Loucy (cell line): ENCODE data around the gene SLC16A7.

ENCODE experiments used
- H2AFZ ChIP-seq: fragments of 200-600 bp; sonication (generic); 2 replicates; pipeline ENCODE4 v1.6.0; 2016; ENCODE audit warnings: antibody characterized with exemption, mild to moderate bottlenecking, low read length, moderate library complexity
- H3F3A ChIP-seq: fragments of 200-600 bp; 2 replicates; pipeline ENCODE4 v1.6.0; 2016; ENCODE audit warnings: antibody characterized with exemption, low read depth, mild to moderate bottlenecking
- H3K27me3 ChIP-seq: fragments of 200-600 bp; sonication (generic); 2 replicates; pipeline ENCODE4 v1.6.1; 2014; ENCODE audit warnings: low read length, mild to moderate bottlenecking; ENCODE audit not compliant: insufficient read depth, poor library complexity, severe bottlenecking
- H3K36me3 ChIP-seq: fragments of 200-600 bp; sonication (generic); 2 replicates; pipeline ENCODE4 v1.6.1; 2016; ENCODE audit warnings: low read length; ENCODE audit not compliant: insufficient read depth
- H3K4me1 ChIP-seq: fragments of 200-600 bp; sonication (generic); 2 replicates; pipeline ENCODE4 v1.5.1; 2014; ENCODE audit warnings: low read length, mild to moderate bottlenecking; ENCODE audit not compliant: insufficient read depth, poor library complexity, severe bottlenecking
- H3K4me2 ChIP-seq: fragments of 200-600 bp; sonication (generic); 2 replicates; pipeline ENCODE4 v1.6.0; 2014; ENCODE audit warnings: antibody characterized with exemption, low read length, low read depth, mild to moderate bottlenecking; ENCODE audit not compliant: poor library complexity, severe bottlenecking
- H3K4me3 ChIP-seq: fragments of 200-600 bp; sonication (generic); 2 replicates; pipeline ENCODE4 v1.5.1; 2014; ENCODE audit warnings: low read length, mild to moderate bottlenecking, mixed read lengths; ENCODE audit not compliant: poor library complexity, severe bottlenecking
- H3K79me2 ChIP-seq: fragments of 200-600 bp; sonication (generic); 2 replicates; pipeline ENCODE4 v1.6.1; 2014; ENCODE audit warnings: low read length; ENCODE audit not compliant: insufficient read depth
- H3K9ac ChIP-seq: fragments of 200-600 bp; sonication (generic); 2 replicates; pipeline ENCODE4 v1.6.0; 2014; ENCODE audit warnings: mild to moderate bottlenecking, low read depth, low read length, moderate library complexity; ENCODE audit not compliant: poor library complexity, severe bottlenecking
- H3K9me2 ChIP-seq: fragments of 200-600 bp; sonication (generic); replicated peaks from 2 replicates; pipeline ENCODE4 v1.6.1; 2016; ENCODE audit warnings: low read depth, low read length, mixed read lengths
- H3K9me3 ChIP-seq: fragments of 200-600 bp; sonication (generic); 2 replicates; pipeline ENCODE4 v1.6.1; 2014; ENCODE audit warnings: mild to moderate bottlenecking, antibody characterized with exemption, low read length, low read depth; ENCODE audit not compliant: insufficient read depth
- H4K20me1 ChIP-seq: fragments of 200-600 bp; sonication (generic); 2 replicates; pipeline ENCODE4 v1.6.0; 2014; ENCODE audit warnings: antibody characterized with exemption, low read length, mild to moderate bottlenecking; ENCODE audit not compliant: insufficient read depth, poor library complexity, severe bottlenecking
- CTCF ChIP-seq: fragments of 200-600 bp; sonication (generic); conservative IDR thresholded peaks from 2 replicates; pipeline ENCODE4 v1.5.1; 2014; ENCODE audit warnings: mild to moderate bottlenecking, antibody characterized with exemption, low read length
- EZH2phosphoT487 ChIP-seq: fragments of 200-600 bp; IDR thresholded peaks from 2 replicates; pipeline ENCODE4 v1.6.1; 2018; ENCODE audit warnings: antibody characterized with exemption, mild to moderate bottlenecking, moderate library complexity, borderline replicate concordance

The SLC16A7 gene

DNA sequence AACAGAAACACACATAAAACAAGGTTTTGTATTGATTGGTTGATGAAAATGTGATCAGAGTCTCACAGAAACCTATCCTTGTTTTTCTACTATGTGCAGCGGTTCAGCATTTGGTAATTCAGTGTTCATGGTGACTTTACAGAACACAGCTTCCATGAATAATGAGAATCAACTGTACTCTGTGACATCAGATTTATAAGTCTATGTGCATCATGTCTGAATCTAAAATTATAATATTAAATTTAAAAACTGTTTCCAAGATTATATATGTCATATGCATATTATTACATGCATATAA lies 104.3 kb downstream of the SLC16A7 start:
- Histone ChIP-seq H3K36me3 (peaks cover 3% of the 10 kb centered on the region; the same call in 1 of the 2 replicates), H3K9me3 (no peaks in the 10 kb centered on the region), H4K20me1 (no peaks in the 10 kb centered on the region), H3K9ac (no peak overlapping the region), H3K4me3 (no peak overlapping the region), H3K9me2 (no peaks in the 10 kb centered on the region), H3K79me2 (no peaks in the 10 kb centered on the region), H2AFZ (no peak overlapping the region), H3K4me2 (no peak overlapping the region), H3K27me3 (no peaks in the 10 kb centered on the region), H3K4me1 (peaks cover 14% of the 10 kb centered on the region), H3F3A (no peaks in the 10 kb centered on the region)
- no peak for TF ChIP-seq CTCF
- no peak for TF ChIP-seq EZH2phosphoT487

DNA sequence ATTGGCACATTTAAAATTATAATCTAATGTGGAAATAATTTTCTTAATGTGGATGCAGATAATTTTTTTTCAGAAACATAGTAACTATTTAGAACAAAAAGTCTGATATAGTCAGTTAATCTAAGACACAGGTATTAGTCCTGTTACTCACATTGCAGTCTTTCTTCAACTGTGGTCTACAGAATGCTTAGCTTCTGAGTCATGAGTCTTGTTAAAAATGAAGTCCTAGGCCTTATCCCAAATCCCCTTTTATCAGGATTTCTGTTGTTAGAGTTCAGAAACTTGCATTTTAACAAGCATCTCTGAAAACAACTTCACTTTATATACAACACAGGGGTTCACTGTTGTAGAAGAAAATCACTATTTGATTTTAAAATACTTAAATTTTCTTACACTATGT lies 112.2 kb downstream of the SLC16A7 start:
- H3K4me3 ChIP-seq, result no peak overlapping the region
- no peaks in the 10 kb centered on the region for H3K27me3 ChIP-seq
- TF ChIP-seq EZH2phosphoT487, result no peak
- no peak for TF ChIP-seq CTCF
- no peaks in the 10 kb centered on the region for H3F3A ChIP-seq
- no peak overlapping the region for H3K4me2 ChIP-seq
- H2AFZ ChIP-seq, result no peak overlapping the region
- no peaks in the 10 kb centered on the region for H3K9me3 ChIP-seq
- H3K9ac ChIP-seq, result no peak overlapping the region
- no peaks in the 10 kb centered on the region for H3K9me2 ChIP-seq
- no peaks in the 10 kb centered on the region for H3K79me2 ChIP-seq
- no peaks in the 10 kb centered on the region for H4K20me1 ChIP-seq
- H3K4me1 ChIP-seq, result no peaks in the 10 kb centered on the region
- peaks cover 12% of the 10 kb centered on the region; the same call in 1 of the 2 replicates for H3K36me3 ChIP-seq

DNA sequence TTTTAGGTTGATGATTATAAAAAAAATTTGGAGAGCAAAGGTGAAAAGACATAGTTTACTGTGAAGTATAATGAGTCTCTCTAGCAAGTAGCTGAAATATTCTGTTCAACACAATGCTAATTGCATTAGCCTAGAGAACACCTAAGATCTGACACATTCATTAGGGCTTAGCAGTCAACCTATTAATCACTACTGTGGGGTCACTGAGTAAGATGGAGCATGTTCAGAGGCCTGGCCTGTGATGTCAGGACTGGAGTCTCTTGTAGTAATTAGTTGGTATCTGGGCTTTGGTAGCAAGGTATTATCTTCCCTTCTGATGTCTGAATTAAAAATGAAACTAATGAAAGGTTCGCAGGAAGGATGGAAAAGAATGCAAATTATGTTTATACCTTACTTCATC lies 112.7 kb downstream of the SLC16A7 start:
- TF ChIP-seq CTCF, result no peak
- TF ChIP-seq EZH2phosphoT487, result no peak
- Histone ChIP-seq H4K20me1 (no peaks in the 10 kb centered on the region), H3F3A (no peaks in the 10 kb centered on the region), H3K79me2 (no peaks in the 10 kb centered on the region), H3K4me3 (no peak overlapping the region), H3K4me1 (no peaks in the 10 kb centered on the region), H3K4me2 (no peak overlapping the region), H2AFZ (no peak overlapping the region), H3K9me2 (no peaks in the 10 kb centered on the region), H3K36me3 (peaks cover 12% of the 10 kb centered on the region; the same call in 1 of the 2 replicates), H3K27me3 (no peaks in the 10 kb centered on the region), H3K9ac (no peak overlapping the region), H3K9me3 (no peaks in the 10 kb centered on the region)
